ENCODE results near the gene SGCA. TPM values are rescaled to one million over a fixed set of nuclear protein-coding genes. Genes with fewer than 3 reads are reported as not detected.
A peak's percentile ranks its signal among the peaks of the same experiment; 100 is the strongest.

The SGCA gene
- total and polyA plus RNA-seq, 2 of the 13 experiments (the other 11 are each of a cell fraction or from before 2014, with no cell fraction given): not detected

DNA sequence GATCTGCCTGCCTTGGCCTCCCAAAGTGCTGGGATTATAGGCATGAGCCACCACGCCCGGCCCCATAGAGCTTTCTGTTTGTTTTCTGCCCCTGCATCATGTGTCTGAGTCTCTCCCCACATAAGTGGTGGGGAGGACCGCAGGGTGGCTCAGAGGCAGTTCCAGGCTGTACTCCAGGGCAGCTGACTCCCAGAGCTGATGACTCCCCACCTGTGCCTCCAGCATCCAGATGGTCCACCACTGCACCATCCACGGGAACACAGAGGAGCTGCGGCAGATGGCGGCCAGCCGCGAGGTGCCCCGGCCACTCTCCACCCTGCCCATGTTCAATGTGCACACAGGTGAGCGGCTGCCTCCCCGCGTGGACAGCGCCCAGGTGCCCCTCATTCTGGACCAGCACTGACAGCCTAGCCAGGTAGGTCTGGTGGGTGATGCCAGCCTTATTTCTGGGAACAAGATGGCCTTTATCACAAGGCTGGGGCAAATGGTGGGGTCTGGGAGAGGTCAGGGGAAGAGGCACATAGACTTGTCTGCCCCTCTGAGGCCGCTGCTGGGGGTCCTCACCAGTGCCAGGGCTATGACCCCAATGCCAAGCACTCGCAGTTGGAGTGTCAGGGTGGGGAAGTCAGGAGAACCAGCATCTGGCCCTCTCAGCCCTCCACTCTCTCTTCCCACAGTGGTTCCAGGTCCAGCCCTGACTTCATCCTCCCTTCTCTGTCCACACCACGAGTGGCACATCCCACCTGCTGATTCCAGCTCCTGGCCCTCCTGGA is 9.4 kb downstream of the SGCA start:
- H3K4me1 ChIP-seq (ENCODE audit: insufficient read depth, low read length): peaks cover 81% of the 10 kb centered on the region
- H3K27ac ChIP-seq (ENCODE audit: extremely low read length, insufficient read depth, low read length): no peak overlapping the region
- ChIA-PET POLR2A (no interaction called here), CTCF (ENCODE audit: low intra/inter-chr PET ratio, low total read pairs) (no interaction called here)
- intact Hi-C loops (cut with micrococcal nuclease; ENCODE audit: unreplicated experiment): no loop called here
- BruUV-seq (replicated peaks): no TSS peak
- no peak overlapping the region for H3K9ac ChIP-seq (ENCODE audit: insufficient read depth, low read depth, low read length)
- peak overlapping the region in 1 of 3 experiments; percentile 24; a peak in 1 of 6 replicates for H3K4me3 ChIP-seq (replicated peaks in 1 of 3; ENCODE audit: insufficient read depth in 1 of 3, low read depth in 2 of 3, low read length in 3 of 3)
- in situ Hi-C loops (cut with HindIII; ENCODE audit: extremely low pct_ligation_motif_present, low pct_unique_long_range_greater_than_20kb): no loop called here
- FAIRE-seq: no peak
- H3K79me2 ChIP-seq (ENCODE audit: insufficient read depth, low read length): no peaks in the 10 kb centered on the region
- H4K20me1 ChIP-seq (ENCODE audit: insufficient read depth, low read length): no peaks in the 10 kb centered on the region
- no peak for ATAC-seq
- no peaks in the 10 kb centered on the region for H3K9me3 ChIP-seq (ENCODE audit: low read length)
- 55% methylated on average over 10 of the region's 16 CpGs for WGBS (ENCODE audit: low lambda C conversion rate)
- no peak for DNase-seq (ENCODE audit: low spot score)
- peak overlapping the region; percentile 66 for H3K4me2 ChIP-seq (ENCODE audit: low read depth, low read length)
- H2AFZ ChIP-seq (ENCODE audit: low read length): no peak overlapping the region
- H3K36me3 ChIP-seq (replicated peaks in 1 of 2; ENCODE audit: control insufficient read depth in 1 of 2, insufficient read depth in 2 of 2, low read length in 2 of 2): no peaks in the 10 kb centered on the region
- peaks cover 0 to 12% of the 10 kb centered on the region in 2 experiments; a peak in 1 of 5 replicates for H3K27me3 ChIP-seq (ENCODE audit: control insufficient read depth in 1 of 2, insufficient read depth in 2 of 2, low read length in 2 of 2)
- TF ChIP-seq, protein P1, sequence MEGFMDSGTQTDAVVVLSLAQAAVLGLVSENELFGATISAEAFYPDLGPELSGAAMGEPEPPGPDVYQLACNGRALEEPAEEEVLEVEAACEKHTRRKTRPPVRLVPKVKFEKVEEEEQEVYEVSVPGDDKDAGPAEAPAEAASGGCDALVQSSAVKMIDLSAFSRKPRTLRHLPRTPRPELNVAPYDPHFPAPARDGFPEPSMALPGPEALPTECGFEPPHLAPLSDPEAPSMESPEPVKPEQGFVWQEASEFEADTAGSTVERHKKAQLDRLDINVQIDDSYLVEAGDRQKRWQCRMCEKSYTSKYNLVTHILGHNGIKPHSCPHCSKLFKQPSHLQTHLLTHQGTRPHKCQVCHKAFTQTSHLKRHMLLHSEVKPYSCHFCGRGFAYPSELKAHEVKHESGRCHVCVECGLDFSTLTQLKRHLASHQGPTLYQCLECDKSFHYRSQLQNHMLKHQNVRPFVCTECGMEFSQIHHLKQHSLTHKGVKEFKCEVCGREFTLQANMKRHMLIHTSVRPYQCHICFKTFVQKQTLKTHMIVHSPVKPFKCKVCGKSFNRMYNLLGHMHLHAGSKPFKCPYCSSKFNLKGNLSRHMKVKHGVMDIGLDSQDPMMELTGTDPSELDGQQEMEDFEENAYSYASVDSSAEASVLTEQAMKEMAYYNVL (CRISPR knock-in tag; IDR thresholded peaks at IDR 0.05; ENCODE audit: borderline replicate concordance): no peak
- TF ChIP-seq ZNF766 (CRISPR knock-in tag; IDR thresholded peaks at IDR 0.05; ENCODE audit: borderline replicate concordance): no peak
- no peak for TF ChIP-seq ZFAT (CRISPR knock-in tag; conservative IDR thresholded peaks at IDR 0.05)
- no peak for TF ChIP-seq PPARG (CRISPR knock-in tag; conservative IDR thresholded peaks at IDR 0.05)
- TF ChIP-seq KAT7 (CRISPR knock-in tag; IDR thresholded peaks at IDR 0.05; ENCODE audit: borderline replicate concordance): no peak
- no peak for TF ChIP-seq RXRA (CRISPR knock-in tag; IDR thresholded peaks at IDR 0.05)
- TF ChIP-seq BHLHE40 (IDR thresholded peaks at IDR 0.05; ENCODE audit: low read length): no peak
- TF ChIP-seq ZNF263 (CRISPR knock-in tag; IDR thresholded peaks at IDR 0.05): peak; percentile 68
- TF ChIP-seq, protein P2, sequence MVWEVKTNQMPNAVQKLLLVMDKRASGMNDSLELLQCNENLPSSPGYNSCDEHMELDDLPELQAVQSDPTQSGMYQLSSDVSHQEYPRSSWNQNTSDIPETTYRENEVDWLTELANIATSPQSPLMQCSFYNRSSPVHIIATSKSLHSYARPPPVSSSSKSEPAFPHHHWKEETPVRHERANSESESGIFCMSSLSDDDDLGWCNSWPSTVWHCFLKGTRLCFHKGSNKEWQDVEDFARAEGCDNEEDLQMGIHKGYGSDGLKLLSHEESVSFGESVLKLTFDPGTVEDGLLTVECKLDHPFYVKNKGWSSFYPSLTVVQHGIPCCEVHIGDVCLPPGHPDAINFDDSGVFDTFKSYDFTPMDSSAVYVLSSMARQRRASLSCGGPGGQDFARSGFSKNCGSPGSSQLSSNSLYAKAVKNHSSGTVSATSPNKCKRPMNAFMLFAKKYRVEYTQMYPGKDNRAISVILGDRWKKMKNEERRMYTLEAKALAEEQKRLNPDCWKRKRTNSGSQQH (CRISPR knock-in tag; IDR thresholded peaks at IDR 0.05; ENCODE audit: low read depth): no peak
- no peak for TF ChIP-seq KAT2B (IDR thresholded peaks at IDR 0.05; ENCODE audit: borderline replicate concordance, low read depth, low read length)
- no peak for TF ChIP-seq ZNF720 (CRISPR knock-in tag; IDR thresholded peaks at IDR 0.05)
- TF ChIP-seq ZNF687 (CRISPR knock-in tag; IDR thresholded peaks at IDR 0.05): peak; percentile 33; the same call in 1 of the 2 replicates
- no peak for TF ChIP-seq SSRP1 (CRISPR knock-in tag; IDR thresholded peaks at IDR 0.05)
- TF ChIP-seq KLF6 (CRISPR knock-in tag; IDR thresholded peaks at IDR 0.05): no peak
- TF ChIP-seq ZNF598 (CRISPR knock-in tag; IDR thresholded peaks at IDR 0.05; ENCODE audit: borderline replicate concordance): 0 out of 2 replicates have a peak, but pooled peaks have one; percentile 14
- TF ChIP-seq, protein P3, sequence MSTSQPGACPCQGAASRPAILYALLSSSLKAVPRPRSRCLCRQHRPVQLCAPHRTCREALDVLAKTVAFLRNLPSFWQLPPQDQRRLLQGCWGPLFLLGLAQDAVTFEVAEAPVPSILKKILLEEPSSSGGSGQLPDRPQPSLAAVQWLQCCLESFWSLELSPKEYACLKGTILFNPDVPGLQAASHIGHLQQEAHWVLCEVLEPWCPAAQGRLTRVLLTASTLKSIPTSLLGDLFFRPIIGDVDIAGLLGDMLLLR (CRISPR knock-in tag; IDR thresholded peaks at IDR 0.05): 0 out of 2 replicates have a peak, but pooled peaks have one; percentile 38
- no peak for TF ChIP-seq PRMT3 (CRISPR knock-in tag; IDR thresholded peaks at IDR 0.05; ENCODE audit: borderline replicate concordance, low read depth)
